HG03159 (cell line): ENCODE results near the gene GNGT1.

Experiments
- ATAC-seq: cut with Tn5 transposase; IDR thresholded peaks from one replicate; pipeline ENCODE4 v1.9.1; 2021; ENCODE audit warnings: mild to moderate bottlenecking, moderate library complexity; ENCODE audit not compliant: unreplicated experiment

GNGT1 gene

DNA sequence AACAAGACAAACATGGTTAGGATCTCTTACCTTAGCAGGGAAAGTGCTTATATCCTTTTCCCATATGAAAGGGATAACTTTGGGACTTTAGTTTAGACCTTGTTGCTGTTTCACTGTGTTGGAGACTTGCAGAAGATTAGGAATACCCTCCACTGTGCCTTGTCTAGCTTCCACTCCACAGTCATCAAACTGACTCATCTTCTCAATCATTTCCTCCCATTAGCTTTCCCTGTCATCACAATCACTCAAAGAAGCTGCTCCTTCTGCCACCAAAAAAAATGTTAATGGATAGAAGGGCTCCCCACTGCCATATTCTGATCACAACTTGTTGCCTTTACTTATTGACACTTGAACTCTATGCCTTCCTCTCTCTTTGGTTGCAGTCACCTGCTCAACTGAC lies 31.9 kb downstream of the GNGT1 start:
- ATAC-seq = no peak

DNA sequence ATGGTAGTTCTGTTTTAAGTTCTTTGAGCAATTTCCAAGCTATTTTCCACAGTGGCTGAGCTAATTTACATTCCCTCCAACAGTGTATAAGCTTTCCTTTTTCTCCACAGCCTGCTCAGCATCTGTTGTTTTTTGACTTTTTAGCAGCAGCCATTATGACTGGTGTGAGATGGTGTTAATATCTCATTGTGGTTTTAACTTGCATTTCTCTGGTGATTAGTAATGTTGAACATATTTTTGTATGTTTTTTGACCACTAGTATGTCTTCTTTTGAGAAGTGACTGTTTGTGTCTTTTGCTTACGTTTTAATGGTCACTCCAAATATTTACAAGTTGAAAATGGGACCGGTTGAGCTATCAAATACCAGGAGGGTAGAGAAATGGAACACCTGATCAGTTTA lies 35.6 kb downstream of the GNGT1 start:
- ATAC-seq = no peak

DNA sequence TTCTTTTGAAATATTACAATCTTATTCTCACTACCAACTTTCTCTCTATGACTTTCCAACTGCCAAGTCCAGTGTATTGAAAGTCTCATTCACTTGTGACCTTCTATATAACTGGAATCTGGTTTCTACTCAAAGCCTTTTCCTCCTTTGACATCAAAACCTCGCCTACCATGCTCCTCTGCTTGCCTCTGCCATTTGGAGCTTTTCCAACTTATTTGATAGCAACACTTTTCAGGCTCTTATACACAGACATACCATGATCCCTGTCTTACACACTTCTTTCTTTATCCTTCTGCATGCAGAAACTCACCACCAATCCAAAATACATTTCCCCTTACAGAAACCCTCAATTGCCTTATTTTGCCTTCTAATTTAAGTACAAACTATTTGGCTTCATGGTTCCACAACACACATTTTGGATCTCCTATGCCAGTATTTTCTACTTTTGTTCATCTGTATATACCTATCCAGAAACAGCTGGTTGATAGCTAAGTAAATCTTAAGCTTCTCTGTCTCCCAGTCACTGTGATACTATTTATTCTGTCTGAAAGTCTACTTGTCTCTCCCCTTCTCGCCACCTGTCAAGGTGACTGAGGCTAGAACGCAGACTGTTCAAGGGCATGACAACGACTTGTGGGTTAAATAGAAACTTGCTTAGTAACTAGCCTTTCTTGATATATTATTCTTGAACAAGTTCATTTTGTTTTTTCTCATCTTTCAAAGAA lies 37.6 kb downstream of the GNGT1 start:
- ATAC-seq = no peak

DNA sequence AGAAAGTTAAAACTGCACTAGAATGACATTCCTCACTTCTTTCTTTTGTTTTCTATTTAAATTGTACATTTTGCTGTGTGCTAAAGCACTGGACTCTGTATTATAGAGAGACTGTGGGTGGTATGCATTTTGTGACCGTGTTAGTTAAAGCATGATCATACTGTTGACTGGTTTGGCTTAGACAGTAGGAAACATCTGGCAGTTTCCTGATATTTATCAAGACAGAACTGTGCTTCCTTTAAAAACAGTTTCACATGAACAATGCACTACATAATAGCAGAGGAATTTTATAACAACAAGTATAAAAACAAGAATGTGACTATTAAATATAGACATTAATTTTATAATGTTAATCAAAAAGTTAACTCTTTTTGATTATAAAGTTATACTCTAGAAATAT lies 38.3 kb downstream of the GNGT1 start:
- no peak for ATAC-seq

DNA sequence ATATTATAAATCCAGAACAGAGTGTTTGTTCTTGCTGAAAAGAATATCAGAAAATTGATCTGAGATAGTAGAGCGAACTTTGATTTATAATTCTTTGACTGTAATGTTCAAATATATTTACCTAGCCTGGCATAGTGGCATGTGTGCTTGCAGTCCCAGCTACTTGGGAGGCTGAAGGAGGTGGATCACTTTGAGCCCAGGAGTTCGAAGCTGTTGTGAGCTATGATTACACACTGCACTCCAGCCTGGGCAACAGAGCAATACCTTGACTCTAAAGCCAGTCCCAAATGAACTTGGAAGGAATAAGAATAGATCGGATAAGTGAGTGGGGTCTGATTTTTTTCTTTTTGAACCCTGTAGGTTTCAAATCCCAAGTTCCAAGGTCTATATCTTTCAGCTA lies 38.7 kb downstream of the GNGT1 start:
- ATAC-seq = no peak

DNA sequence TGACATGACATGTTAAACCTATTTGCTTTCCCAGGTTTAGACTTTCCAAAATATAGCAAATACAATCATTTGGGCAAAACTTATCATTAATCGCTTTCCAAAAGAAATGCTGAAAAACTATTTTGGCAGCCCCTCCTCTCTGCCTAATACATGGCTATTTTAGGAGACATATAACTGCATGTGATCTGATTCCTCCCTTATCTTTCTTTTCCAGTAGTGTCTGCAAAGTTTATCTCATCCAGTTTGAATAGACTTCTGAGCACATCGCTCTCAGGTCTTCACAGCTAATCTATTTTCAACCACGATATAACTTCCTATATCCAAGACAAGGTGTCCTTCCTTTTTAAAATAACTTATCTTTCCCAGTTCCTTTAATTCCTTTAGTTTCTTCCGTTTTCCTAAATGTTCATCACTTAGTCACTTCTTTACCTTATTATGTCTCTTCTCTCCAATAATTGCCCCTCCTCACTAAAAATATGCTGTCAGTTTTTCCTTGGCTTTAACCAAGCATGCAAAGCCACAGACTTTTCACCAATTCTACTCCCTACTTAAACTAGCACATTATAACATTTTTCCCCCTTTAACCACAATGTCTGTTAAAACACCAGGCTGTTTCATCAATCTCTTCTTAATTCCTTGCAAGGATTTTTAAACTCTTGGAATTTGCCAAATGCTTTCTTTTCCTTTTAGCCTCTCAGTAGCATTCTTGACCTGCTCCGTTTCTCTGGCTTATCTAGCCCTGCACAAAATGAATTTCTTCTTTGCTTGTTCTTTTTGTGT lies 39.6 kb downstream of the GNGT1 start:
- ATAC-seq = no peak

DNA sequence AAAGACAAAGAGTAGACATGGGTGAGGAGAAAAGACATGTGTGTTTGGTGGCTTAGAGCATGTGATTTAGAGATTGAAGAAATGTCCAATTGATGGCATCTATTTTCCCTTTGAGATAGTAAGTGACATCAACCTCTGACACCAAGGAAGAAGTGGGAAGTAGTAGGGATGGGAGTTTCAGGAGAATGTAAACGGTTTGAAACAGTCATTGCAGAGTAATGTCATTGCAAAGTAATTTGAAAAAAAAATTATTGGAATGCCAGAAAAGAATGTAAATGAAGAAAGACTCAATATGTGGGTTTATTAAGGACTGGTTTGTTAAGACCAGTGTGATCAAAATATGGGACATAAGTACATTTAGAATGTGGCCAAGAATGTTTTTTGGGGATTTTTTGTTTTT lies 41.7 kb downstream of the GNGT1 start:
- ATAC-seq = no peak

DNA sequence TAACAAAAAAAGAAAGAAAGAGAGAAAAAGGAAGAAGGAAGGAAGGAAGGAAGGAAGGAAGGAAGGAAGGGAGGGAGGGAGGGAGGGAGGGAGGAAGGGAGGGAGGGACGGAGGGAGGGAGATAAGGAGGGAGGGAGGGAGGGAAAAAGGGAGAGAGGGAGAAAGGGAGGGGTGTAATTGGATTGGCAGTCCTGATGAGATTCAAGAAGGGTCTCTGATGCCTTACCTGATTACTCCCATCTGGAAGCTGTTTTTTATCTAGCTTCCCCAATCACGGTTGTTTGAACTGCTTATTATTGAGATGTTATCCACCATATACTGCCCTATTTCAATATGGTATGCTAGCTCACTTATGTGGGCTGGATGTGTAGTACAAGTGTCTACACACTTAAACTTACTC lies 42.5 kb downstream of the GNGT1 start:
- no peak for ATAC-seq

DNA sequence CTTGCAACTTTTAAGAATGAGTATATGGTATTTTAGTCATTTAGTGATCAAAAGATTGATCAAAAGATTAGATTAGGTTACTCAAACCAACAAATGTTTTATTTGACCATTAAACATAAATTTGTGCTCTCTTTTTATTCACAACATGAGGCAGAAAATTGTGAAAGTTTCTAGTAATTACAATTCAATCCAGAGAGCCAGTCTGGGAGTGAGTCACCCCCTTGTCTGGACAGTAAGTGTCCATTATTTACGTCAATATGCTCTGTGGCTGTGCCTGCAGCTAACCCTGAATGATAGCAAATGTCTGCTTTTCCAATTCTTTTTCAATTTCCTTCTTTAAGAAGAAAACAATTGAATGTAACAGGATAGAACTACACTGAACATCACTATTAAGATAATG lies 43.1 kb downstream of the GNGT1 start:
- no peak for ATAC-seq

DNA sequence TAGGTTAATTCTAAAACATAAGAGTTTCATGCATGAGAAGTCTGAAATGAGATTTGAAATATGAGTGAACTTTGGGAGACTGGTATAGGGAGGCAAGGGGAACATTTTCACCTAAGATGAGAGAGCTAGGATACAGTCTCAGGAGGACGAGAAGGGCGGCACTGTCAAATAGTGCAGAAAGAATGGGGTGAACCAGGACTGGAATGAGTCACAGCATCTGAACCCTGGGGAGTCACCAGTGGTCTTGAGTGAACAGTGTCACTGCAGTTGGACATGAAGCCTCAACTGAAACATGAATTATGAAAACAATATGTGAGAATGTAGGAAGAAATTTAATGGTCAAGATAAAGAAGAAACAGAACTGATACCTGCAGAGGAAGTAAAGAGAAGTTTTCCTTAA lies 48.9 kb downstream of the GNGT1 start:
- ATAC-seq = peak; percentile 75

DNA sequence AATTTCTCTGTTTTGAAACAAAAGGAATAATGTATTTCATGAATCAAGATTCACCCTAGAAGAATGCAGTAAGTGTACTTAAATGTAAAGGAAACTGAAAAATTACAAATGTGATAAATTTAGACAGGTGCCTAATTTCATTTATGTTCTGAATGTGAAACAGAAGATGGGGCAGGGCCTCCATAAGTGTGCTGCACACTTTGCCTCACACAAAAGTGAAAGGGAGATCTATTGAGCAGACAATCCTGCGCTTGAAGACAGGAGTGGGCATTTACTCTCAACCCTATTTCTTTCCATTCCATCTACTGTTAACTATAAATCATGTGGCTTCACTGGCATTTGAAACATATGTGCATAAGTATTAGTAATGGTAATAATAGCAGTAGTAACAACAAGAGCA lies 51.4 kb downstream of the GNGT1 start:
- ATAC-seq = no peak

DNA sequence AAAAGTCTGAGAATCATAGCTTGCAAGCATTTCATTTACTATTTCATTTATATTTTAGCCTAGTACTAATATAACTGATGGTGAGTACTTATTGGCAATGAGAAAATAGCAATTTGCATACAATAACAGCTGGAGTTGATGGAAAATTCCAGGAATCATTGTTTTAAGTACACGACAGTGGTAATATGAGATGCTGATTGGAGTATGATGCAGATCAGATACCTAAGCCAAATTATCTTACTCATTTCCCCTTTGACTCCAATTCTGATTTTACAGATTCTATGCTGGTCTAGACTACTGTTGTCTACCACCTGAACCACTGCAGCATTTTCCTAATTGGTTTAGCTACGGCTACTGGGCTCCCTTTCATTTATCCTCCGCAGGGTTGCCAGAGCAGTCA lies 51.8 kb downstream of the GNGT1 start:
- no peak for ATAC-seq

DNA sequence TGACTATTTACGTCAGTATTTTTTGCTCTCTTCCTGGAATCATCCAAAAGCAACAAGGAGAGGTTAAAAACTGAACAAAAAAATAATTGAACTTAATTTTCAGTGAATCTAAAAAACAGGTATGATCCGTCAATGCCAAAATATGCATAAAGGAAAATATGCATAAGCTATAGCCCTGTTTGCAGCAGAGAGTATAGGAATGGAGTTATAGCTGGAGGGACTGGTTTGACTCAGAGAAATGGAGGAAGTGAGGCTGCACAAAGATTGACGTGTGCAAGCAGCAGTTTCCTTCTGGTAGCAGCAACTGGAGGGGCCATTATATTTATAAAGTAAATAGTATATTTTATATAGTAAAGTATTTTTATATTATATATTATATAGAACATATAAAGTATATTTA lies 52.3 kb downstream of the GNGT1 start:
- peak; percentile 47 for ATAC-seq
